ENCODE data around the gene DOK1. TPM values are rescaled to one million over a fixed set of nuclear protein-coding genes. Genes with fewer than 3 reads are reported as not detected.

The DOK1 gene
- total RNA-seq, 1 donor: 89.8 TPM

DNA sequence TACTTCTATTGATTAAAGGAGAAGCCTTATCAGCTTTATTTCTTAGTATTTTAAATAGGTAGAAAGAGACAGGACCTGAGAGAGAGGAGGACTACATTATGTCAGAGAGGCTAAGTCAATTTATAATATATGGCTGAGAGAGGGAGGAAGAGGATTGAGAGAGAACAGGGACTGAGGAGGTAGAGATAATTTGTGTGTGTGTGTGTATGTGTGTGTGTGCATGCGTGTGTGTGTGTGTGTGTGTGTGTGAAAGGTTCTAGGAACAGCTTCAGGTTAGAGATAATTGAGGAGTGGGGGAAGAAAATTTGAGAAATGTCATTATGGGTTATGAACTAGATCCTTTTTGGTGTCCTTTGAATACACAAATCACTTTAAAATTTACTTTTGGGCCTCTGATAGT is 15.2 kb downstream of the DOK1 start:
- Histone ChIP-seq H3K79me2 (ENCODE audit: insufficient read depth, low read length) (no peaks in the 10 kb centered on the region), H3K4me3 (ENCODE audit: insufficient read depth, low read length) (no peak overlapping the region), H4K20me1 (ENCODE audit: insufficient read depth, low read length) (no peaks in the 10 kb centered on the region), H3K36me3 (ENCODE audit: insufficient read depth, low read length) (no peaks in the 10 kb centered on the region), H3K4me1 (ENCODE audit: insufficient read depth, low read length) (peaks cover 63% of the 10 kb centered on the region), H3K27me3 (ENCODE audit: insufficient read depth, low read length) (no peaks in the 10 kb centered on the region), H3K27ac (ENCODE audit: low read depth, low read length) (peak overlapping the region; percentile 98), H2AFZ (ENCODE audit: low read length) (no peak overlapping the region), H3K9me3 (ENCODE audit: low read depth, low read length) (no peaks in the 10 kb centered on the region), H3K4me2 (ENCODE audit: insufficient read depth, low read length) (no peak overlapping the region)
- no peak for TF ChIP-seq CTCF (IDR thresholded peaks at IDR 0.05; ENCODE audit: extremely low read depth, low read depth, low read length)
- no peak for DNase-seq (ENCODE audit: insufficient read length, low spot score, missing footprints)

DNA sequence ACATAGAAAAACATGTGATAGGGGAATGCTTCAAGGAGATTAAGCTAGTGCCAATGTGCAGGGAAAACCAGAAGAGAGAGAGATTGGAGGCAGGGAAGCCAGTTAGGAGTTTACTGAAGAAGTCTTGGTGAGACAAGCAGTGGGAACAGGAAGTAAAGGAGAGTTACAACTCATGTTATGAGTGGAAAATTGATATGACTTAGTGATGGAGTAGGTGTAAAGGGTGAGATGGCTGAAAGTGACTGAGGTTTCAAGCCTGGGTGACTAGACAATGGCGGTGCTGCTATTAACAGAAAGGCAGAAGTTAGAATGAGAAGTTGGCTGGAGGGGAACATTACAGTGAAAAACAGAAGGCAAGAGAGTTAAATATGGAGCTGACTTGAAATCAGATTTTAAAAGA is 16.5 kb downstream of the DOK1 start:
- H3K27ac ChIP-seq (ENCODE audit: low read depth, low read length): no peak overlapping the region
- no peak overlapping the region for H2AFZ ChIP-seq (ENCODE audit: low read length)
- no peak for DNase-seq (ENCODE audit: insufficient read length, low spot score, missing footprints)
- no peak overlapping the region for H3K4me2 ChIP-seq (ENCODE audit: insufficient read depth, low read length)
- no peaks in the 10 kb centered on the region for H3K36me3 ChIP-seq (ENCODE audit: insufficient read depth, low read length)
- H3K4me3 ChIP-seq (ENCODE audit: insufficient read depth, low read length): no peak overlapping the region
- no peaks in the 10 kb centered on the region for H3K27me3 ChIP-seq (ENCODE audit: insufficient read depth, low read length)
- H3K9me3 ChIP-seq (ENCODE audit: low read depth, low read length): no peaks in the 10 kb centered on the region
- H3K4me1 ChIP-seq (ENCODE audit: insufficient read depth, low read length): peaks cover 67% of the 10 kb centered on the region
- H4K20me1 ChIP-seq (ENCODE audit: insufficient read depth, low read length): no peaks in the 10 kb centered on the region
- TF ChIP-seq CTCF (IDR thresholded peaks at IDR 0.05; ENCODE audit: extremely low read depth, low read depth, low read length): no peak
- no peaks in the 10 kb centered on the region for H3K79me2 ChIP-seq (ENCODE audit: insufficient read depth, low read length)

DNA sequence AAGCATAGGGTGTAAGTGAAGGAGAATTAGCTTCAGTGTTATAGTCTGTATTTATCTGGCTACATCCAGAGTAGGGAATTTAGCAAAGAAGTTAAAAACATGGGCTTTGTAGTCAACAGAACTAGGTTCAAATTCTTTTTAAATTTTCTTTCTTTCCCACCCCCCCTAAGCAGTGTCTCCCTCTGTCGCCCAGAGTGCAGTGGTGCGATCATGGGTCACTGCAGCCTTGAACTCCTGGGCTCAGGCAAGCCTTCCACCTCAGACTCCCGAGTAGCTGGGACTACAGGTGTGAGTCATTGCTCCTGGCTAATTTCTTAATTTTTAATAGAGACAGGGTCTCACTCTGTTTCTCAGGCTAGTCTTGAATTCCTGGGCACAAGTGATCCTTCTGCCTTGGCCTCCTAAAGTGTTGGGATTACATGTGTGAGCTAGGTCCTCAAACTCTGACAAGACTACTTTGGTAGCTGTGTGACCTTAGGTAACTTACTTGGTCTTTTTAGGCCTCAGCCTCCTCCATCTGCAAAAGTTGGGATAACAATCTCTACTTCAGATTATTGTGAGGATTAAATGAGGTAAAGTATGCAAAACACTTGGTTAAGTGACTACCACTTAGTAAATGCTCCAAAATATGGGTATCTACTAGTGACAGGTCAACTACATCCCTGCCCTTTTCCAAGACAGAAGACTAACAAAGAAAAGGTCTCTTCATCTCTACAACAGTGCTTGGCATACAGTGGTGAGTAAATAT is 17.8 kb downstream of the DOK1 start:
- H3K9me3 ChIP-seq (ENCODE audit: low read depth, low read length): no peaks in the 10 kb centered on the region
- H2AFZ ChIP-seq (ENCODE audit: low read length): no peak overlapping the region
- no peak for DNase-seq (ENCODE audit: insufficient read length, low spot score, missing footprints)
- H3K79me2 ChIP-seq (ENCODE audit: insufficient read depth, low read length): no peaks in the 10 kb centered on the region
- H3K4me1 ChIP-seq (ENCODE audit: insufficient read depth, low read length): peaks cover 68% of the 10 kb centered on the region
- H3K4me3 ChIP-seq (ENCODE audit: insufficient read depth, low read length): no peak overlapping the region
- H3K27me3 ChIP-seq (ENCODE audit: insufficient read depth, low read length): no peaks in the 10 kb centered on the region
- no peaks in the 10 kb centered on the region for H4K20me1 ChIP-seq (ENCODE audit: insufficient read depth, low read length)
- peak; percentile 18 for TF ChIP-seq CTCF (IDR thresholded peaks at IDR 0.05; ENCODE audit: extremely low read depth, low read depth, low read length)
- H3K4me2 ChIP-seq (ENCODE audit: insufficient read depth, low read length): no peak overlapping the region
- H3K36me3 ChIP-seq (ENCODE audit: insufficient read depth, low read length): no peaks in the 10 kb centered on the region
- H3K27ac ChIP-seq (ENCODE audit: low read depth, low read length): peak overlapping the region; percentile 34

DNA sequence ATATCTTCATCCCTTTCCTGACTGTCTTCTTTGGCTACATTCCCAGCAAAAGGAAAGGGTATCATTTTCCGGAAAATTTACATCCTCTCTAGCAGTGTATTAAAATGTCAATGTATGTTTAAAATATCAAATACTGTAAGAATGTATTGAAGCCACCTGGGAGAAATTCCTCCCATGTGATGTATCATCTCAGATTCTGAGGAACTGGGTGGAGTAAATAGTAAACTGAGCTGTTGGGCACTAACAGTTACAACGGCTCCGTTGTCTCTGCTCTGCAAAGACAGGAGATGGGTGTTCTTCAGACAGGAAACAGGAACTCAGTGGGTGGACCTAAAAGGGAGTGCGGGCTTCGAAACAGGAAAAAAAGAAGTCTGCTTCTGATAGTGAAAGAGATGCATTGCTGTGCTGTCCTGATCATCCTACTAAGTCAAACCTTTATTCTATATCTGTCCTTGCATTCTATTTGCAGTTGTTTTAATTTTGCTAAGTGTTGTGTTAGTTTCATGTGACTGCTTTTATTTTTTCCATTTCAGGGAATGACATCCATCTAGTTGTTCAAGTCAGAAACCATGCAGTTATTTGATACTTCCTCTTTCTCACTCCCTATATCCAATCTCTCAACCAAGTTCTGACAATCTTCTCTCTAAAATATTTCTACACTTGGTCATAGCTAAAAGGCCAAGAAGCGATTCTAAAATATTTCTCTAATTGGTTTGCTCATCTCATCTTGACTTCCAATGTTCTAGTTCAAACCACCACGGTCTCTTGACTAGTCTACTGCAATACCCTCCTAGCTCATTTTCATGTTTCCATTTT is 19.4 kb downstream of the DOK1 start:
- TF ChIP-seq CTCF (IDR thresholded peaks at IDR 0.05; ENCODE audit: extremely low read depth, low read depth, low read length): no peak
- H3K27me3 ChIP-seq (ENCODE audit: insufficient read depth, low read length): no peaks in the 10 kb centered on the region
- no peaks in the 10 kb centered on the region for H3K9me3 ChIP-seq (ENCODE audit: low read depth, low read length)
- peaks cover 64% of the 10 kb centered on the region for H3K4me1 ChIP-seq (ENCODE audit: insufficient read depth, low read length)
- H3K4me3 ChIP-seq (ENCODE audit: insufficient read depth, low read length): peak overlapping the region; percentile 54
- H3K36me3 ChIP-seq (ENCODE audit: insufficient read depth, low read length): no peaks in the 10 kb centered on the region
- no peaks in the 10 kb centered on the region for H4K20me1 ChIP-seq (ENCODE audit: insufficient read depth, low read length)
- H2AFZ ChIP-seq (ENCODE audit: low read length): peak overlapping the region; percentile 71
- H3K27ac ChIP-seq (ENCODE audit: low read depth, low read length): peak overlapping the region; percentile 90
- no peaks in the 10 kb centered on the region for H3K79me2 ChIP-seq (ENCODE audit: insufficient read depth, low read length)
- H3K4me2 ChIP-seq (ENCODE audit: insufficient read depth, low read length): peak overlapping the region; percentile 81
- DNase-seq (ENCODE audit: insufficient read length, low spot score, missing footprints): peak; percentile 91
